Lung (tissue), 12 donors: ENCODE measurements around the gene MAST1. TPM values are rescaled to one million over a fixed set of nuclear protein-coding genes. Genes with fewer than 3 reads are reported as not detected.
"Not testable (repeated sequence)": the region's sequence is repeated elsewhere in the genome, so short reads cannot be mapped to it uniquely, and the experiment has no call there.

Experiments
- ATAC-seq: fragments of 200-7000 bp; cut with Tn5 transposase; one replicate; pipeline ENCODE4 v1.9.1; 2020; ENCODE audit warnings: moderate number of reproducible peaks; ENCODE audit not compliant: insufficient read depth, low FRiP score
- DNase-seq, 3 donors: peaks; one replicate each; pipeline ENCODE4 v3.0.0-alpha.2; 2013 to 2017
- H3K27ac ChIP-seq, 2 donors: one replicate each; pipeline ENCODE4 v1.5.1; 2013; ENCODE audit warnings: mild to moderate bottlenecking in 2 of 2, moderate library complexity in 2 of 2, control low read depth in 1 of 2, inconsistent platforms in 1 of 2, low read depth in 1 of 2, low read length in 1 of 2
- H3K27me3 ChIP-seq, 3 donors: one replicate each; pipeline ENCODE4 v1.5.1; 2013; ENCODE audit warnings: low read length in 2 of 3; ENCODE audit not compliant: control insufficient read depth in 3 of 3, insufficient read depth in 3 of 3
- H3K36me3 ChIP-seq, 4 donors: one replicate each; pipeline ENCODE4 v1.5.1; 2013; ENCODE audit warnings: low read length in 4 of 4, mild to moderate bottlenecking in 1 of 4, moderate library complexity in 1 of 4; ENCODE audit not compliant: control insufficient read depth in 4 of 4, insufficient read depth in 4 of 4
- H3K4me1 ChIP-seq, 5 donors: one replicate each; pipeline ENCODE4 v1.5.1; 2013; ENCODE audit warnings: low read length in 5 of 5, mild to moderate bottlenecking in 2 of 5, moderate library complexity in 1 of 5; ENCODE audit not compliant: control insufficient read depth in 5 of 5, insufficient read depth in 5 of 5
- H3K4me3 ChIP-seq: one replicate; pipeline ENCODE4 v1.5.1; 2013; ENCODE audit warnings: mild to moderate bottlenecking, control low read depth, moderate library complexity
- H3K9ac ChIP-seq, 2 donors: one replicate each; pipeline ENCODE4 v1.5.1; 2013; ENCODE audit warnings: low read length in 2 of 2, control low read depth in 1 of 2; ENCODE audit not compliant: insufficient read depth in 1 of 2
- H3K9me3 ChIP-seq, 4 donors: one replicate each; pipeline ENCODE4 v1.5.1; 2013; ENCODE audit warnings: low read length in 3 of 4, mild to moderate bottlenecking in 1 of 4, moderate library complexity in 1 of 4; ENCODE audit not compliant: control insufficient read depth in 4 of 4, insufficient read depth in 3 of 4
- CTCF ChIP-seq: IDR thresholded peaks from 2 replicates; pipeline ENCODE4 v1.5.1; 2012; ENCODE audit warnings: mild to moderate bottlenecking; ENCODE audit errors: control extremely low read depth, extremely low read depth
- WGBS, 2 donors: extraction: QIAGEN DNeasy Blood & Tissue Kit; methylation state at CpG; one replicate each; pipeline ENCODE4 v1.1.7; 2013; 5-methylcytosine and 5-hydroxymethylcytosine counted together
- polyA plus RNA-seq, 2 donors: library from polyadenylated mRNA; stranded (reverse); fragments of 200-250 nt; gene quantifications; one replicate each; pipeline ENCODE4 v1.2.1, GENCODE V29; 2013
- total RNA-seq, 2 donors: library from RNA; depleted of rRNA in 1 of 2; stranded (reverse); fragments of >200 nt in 1 of 2; gene quantifications; one replicate each; pipeline ENCODE4 v1.2.1, GENCODE V29; 2014 to 2021
- donor health status: control.
- donor health status: control.
- donor health status: Bipolar disorder and iron deficiency.
- donor health status: healthy.
- donor health status: DM: yes; HTN: yes; CAD: no.

The MAST1 gene
- total and polyA plus RNA-seq, 4 donors = 0.08 to 0.88 (median 0.41) TPM

DNA sequence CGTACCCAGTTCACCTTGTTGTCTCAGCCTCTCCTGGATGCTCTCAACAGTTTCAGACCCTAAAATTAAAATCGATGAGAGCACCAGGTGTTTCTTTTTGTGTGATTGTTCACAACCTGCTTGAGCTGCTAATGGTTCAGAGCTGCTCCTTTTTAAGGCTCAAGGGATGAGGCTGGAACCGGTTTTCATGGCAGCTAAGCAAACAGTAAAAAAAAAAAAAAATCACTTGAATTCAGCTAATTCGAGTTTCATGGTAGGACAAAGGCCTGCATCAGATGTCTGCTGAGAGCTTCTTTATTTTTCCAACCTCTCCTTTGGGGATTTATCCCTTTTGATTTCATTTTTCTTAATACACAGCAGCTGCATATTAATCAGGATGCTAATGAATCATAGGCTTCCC is 74.3 kb downstream of the MAST1 start:
- peak overlapping the region in 1 of 2 donors; percentile 69 for H3K9ac ChIP-seq
- H3K4me1 ChIP-seq = peaks cover 0 to 22% (median 13%) of the 10 kb centered on the region in 5 donors
- H3K4me3 ChIP-seq = no peak overlapping the region
- H3K9me3 ChIP-seq = no peaks in the 10 kb centered on the region
- TF ChIP-seq CTCF = no peak
- no peaks in the 10 kb centered on the region for H3K36me3 ChIP-seq
- no peak overlapping the region for H3K27ac ChIP-seq
- 49 to 59% methylated on average over 4 of the region's 4 CpGs for WGBS, 2 donors
- H3K27me3 ChIP-seq = no peaks in the 10 kb centered on the region
- DNase-seq = peak in 2 of 3 donors; percentile 24 to 71
- ATAC-seq = no peak

- peak overlapping the region in 1 of 2 donors; percentile 69 for H3K9ac ChIP-seq
- no peak for ATAC-seq
- TF ChIP-seq CTCF = no peak
- no peaks in the 10 kb centered on the region for H3K9me3 ChIP-seq
- WGBS, 2 donors = 4 to 9% methylated on average over 22 of the region's 22 CpGs
- H3K27ac ChIP-seq = peak overlapping the region; percentile 45 to 60
- peak; percentile 96 to 97 (median 97) for DNase-seq
- H3K36me3 ChIP-seq = no peaks in the 10 kb centered on the region
- no peaks in the 10 kb centered on the region for H3K27me3 ChIP-seq
- no peak overlapping the region for H3K4me3 ChIP-seq
- peaks cover 0 to 22% (median 13%) of the 10 kb centered on the region in 5 donors for H3K4me1 ChIP-seq
Observed at GRCh38 chr19:12913011-12913561, 74.8 kb downstream of the MAST1 start.

GRCh38 chr19:12913851-12914690 is 75.8 kb downstream of the MAST1 start:
- Histone ChIP-seq H3K9me3 (no peaks in the 10 kb centered on the region), H3K36me3 (no peaks in the 10 kb centered on the region), H3K27me3 (no peaks in the 10 kb centered on the region), H3K27ac (peak overlapping the region in 1 of 2 donors; percentile 50), H3K9ac (peak overlapping the region in 1 of 2 donors; percentile 57), H3K4me3 (no peak overlapping the region), H3K4me1 (peaks cover 0 to 22% (median 13%) of the 10 kb centered on the region in 5 donors)
- TF ChIP-seq CTCF = no peak
- no peak for ATAC-seq
- DNase-seq = peak; percentile 64 to 82 (median 75)
- WGBS, 2 donors = 19 to 42% methylated on average over 12 of the region's 12 CpGs

GRCh38 chr19:12915860-12916259 is 77.5 kb downstream of the MAST1 start:
- H3K9me3 ChIP-seq, H3K27ac ChIP-seq, ATAC-seq, H3K36me3 ChIP-seq, DNase-seq, H3K9ac ChIP-seq, H3K27me3 ChIP-seq, H3K4me3 ChIP-seq: not testable (repeated sequence)
- WGBS, 2 donors = 85 to 91% methylated on average over 4 of the region's 4 CpGs
- peaks cover 0 to 22% (median 13%) of the 10 kb centered on the region in 5 donors for H3K4me1 ChIP-seq
